ENCODE data around the gene SERPINA5. TPM values are rescaled to one million over a fixed set of nuclear protein-coding genes. Genes with fewer than 3 reads are reported as not detected.

The SERPINA5 gene
- total and polyA plus RNA-seq, 2 of the 13 experiments (the other 11 are each of a cell fraction or from before 2014, with no cell fraction given), result 449 to 498 TPM

GRCh38 chr14:94581127-94581999, at the start of gene SERPINA5 (continued):
- no peak for TF ChIP-seq TRIM24 (CRISPR knock-in tag; IDR thresholded peaks at IDR 0.05)
- no peak for TF ChIP-seq GLI4 (CRISPR knock-in tag; IDR thresholded peaks at IDR 0.05; ENCODE audit: borderline replicate concordance)
- TF ChIP-seq SP4 (CRISPR knock-in tag; IDR thresholded peaks at IDR 0.05), result no peak
- no peak for TF ChIP-seq ZBTB39 (CRISPR knock-in tag; IDR thresholded peaks at IDR 0.05)
- TF ChIP-seq TMF1 (CRISPR knock-in tag; IDR thresholded peaks at IDR 0.05; ENCODE audit: low read depth), result 0 out of 2 replicates have a peak, but pooled peaks have one; percentile 55
- TF ChIP-seq ZNF230 (CRISPR knock-in tag; IDR thresholded peaks at IDR 0.05), result no peak; the same call in 1 of the 2 replicates
- TF ChIP-seq SMARCC2 (IDR thresholded peaks at IDR 0.05), result no peak
- no peak for TF ChIP-seq CERS6 (CRISPR knock-in tag; IDR thresholded peaks at IDR 0.05)
- no peak for TF ChIP-seq JUNB (CRISPR knock-in tag; IDR thresholded peaks at IDR 0.05; ENCODE audit: borderline replicate concordance)
- TF ChIP-seq ZFP62 (CRISPR knock-in tag; IDR thresholded peaks at IDR 0.05), result no peak
- no peak for TF ChIP-seq ZNF550 (CRISPR knock-in tag; IDR thresholded peaks at IDR 0.05; ENCODE audit: borderline replicate concordance)
- peak; percentile 31; the same call in 1 of the 2 replicates for TF ChIP-seq CREM (IDR thresholded peaks at IDR 0.05)
- no peak for TF ChIP-seq CREM (CRISPR knock-in tag; IDR thresholded peaks at IDR 0.05)
- 0 out of 2 replicates have a peak, but pooled peaks have one; percentile 57 for TF ChIP-seq DR1 (CRISPR knock-in tag; IDR thresholded peaks at IDR 0.05)
- TF ChIP-seq ZNF672 (CRISPR knock-in tag; IDR thresholded peaks at IDR 0.05), result no peak
- peak; percentile 85 for TF ChIP-seq SAP130 (CRISPR knock-in tag; IDR thresholded peaks at IDR 0.05; ENCODE audit: low read depth)
- no peak for TF ChIP-seq ZBTB8A (CRISPR knock-in tag; IDR thresholded peaks at IDR 0.05; ENCODE audit: borderline replicate concordance, low read depth)
- 0 out of 2 replicates have a peak, but pooled peaks have one; percentile 21 for TF ChIP-seq ZNF552 (CRISPR knock-in tag; IDR thresholded peaks at IDR 0.05; ENCODE audit: borderline replicate concordance)
- TF ChIP-seq TCF12 (IDR thresholded peaks at IDR 0.05), result no peak
- TF ChIP-seq TCF12 (CRISPR knock-in tag; IDR thresholded peaks at IDR 0.05), result no peak; the same call in 1 of the 2 replicates
- no peak for TF ChIP-seq GPBP1L1 (CRISPR knock-in tag; IDR thresholded peaks at IDR 0.05)
- TF ChIP-seq ZBTB43 (CRISPR knock-in tag; conservative IDR thresholded peaks at IDR 0.05), result peak; percentile 58; the same call in 1 of the 2 replicates
